A549 (cell line): ENCODE results near the gene NNAT.

Experiments
- CTCF ChIP-seq: fragments of >200 bp; sonication (Bioruptor Twin); formaldehyde crosslinking; IDR thresholded peaks from 3 replicates; pipeline ENCODE4 v1.5.1; 2016
- E2F6 ChIP-seq: IDR thresholded peaks from 2 replicates; pipeline ENCODE4 v1.6.1; 2012; ENCODE audit warnings: low read depth, borderline replicate concordance
- JUN ChIP-seq, 2 experiments: fragments of >200 bp; sonication (Bioruptor Twin); formaldehyde crosslinking; IDR thresholded peaks; 2 replicates in 1 of 2; 3 replicates in 1 of 2; pipeline ENCODE4 v1.6.1; 2016 to 2017
- PHF8 ChIP-seq: fragments of 200-600 bp; sonication (generic); IDR thresholded peaks from 2 replicates; pipeline ENCODE4 v1.6.1; 2016; ENCODE audit warnings: low read depth, mild to moderate bottlenecking, antibody characterized with exemption, moderate library complexity, borderline replicate concordance
- POLR2A ChIP-seq: IDR thresholded peaks from 2 replicates; pipeline ENCODE4 v1.6.1; 2012; ENCODE audit warnings: mild to moderate bottlenecking, low read length
- POLR2AphosphoS2 ChIP-seq: conservative IDR thresholded peaks from 2 replicates; pipeline ENCODE4 v1.6.1; 2012; ENCODE audit warnings: low read length, improper control_type of control experiment, inconsistent platforms
- RNF2 ChIP-seq: fragments of 200-600 bp; sonication (generic); IDR thresholded peaks from 2 replicates; pipeline ENCODE4 v1.6.1; 2016; ENCODE audit warnings: low read depth, mild to moderate bottlenecking, antibody characterized with exemption, moderate library complexity, borderline replicate concordance
- SMC3 ChIP-seq: fragments of >200 bp; sonication (Bioruptor Twin); formaldehyde crosslinking; IDR thresholded peaks from 3 replicates; pipeline ENCODE4 v1.6.1; 2018; ENCODE audit warnings: inconsistent platforms
- TF ChIP-seq, protein P1 (sequence below): fragments of 450-650 bp; IDR thresholded peaks from 2 replicates; pipeline ENCODE4 v1.6.1; 2014; ENCODE audit warnings: antibody characterized with exemption

GRCh38 chr20:37528446-37529213 is 7.6 kb downstream of the NNAT start:
- no peak for TF ChIP-seq RNF2
- no peak for TF ChIP-seq POLR2A
- no peak for TF ChIP-seq PHF8
- TF ChIP-seq POLR2AphosphoS2: no peak
- no peak for TF ChIP-seq SMC3
- no peak for TF ChIP-seq CTCF
- TF ChIP-seq, protein P1, sequence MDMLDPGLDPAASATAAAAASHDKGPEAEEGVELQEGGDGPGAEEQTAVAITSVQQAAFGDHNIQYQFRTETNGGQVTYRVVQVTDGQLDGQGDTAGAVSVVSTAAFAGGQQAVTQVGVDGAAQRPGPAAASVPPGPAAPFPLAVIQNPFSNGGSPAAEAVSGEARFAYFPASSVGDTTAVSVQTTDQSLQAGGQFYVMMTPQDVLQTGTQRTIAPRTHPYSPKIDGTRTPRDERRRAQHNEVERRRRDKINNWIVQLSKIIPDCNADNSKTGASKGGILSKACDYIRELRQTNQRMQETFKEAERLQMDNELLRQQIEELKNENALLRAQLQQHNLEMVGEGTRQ: no peak
- TF ChIP-seq E2F6: no peak
- TF ChIP-seq JUN (IDR thresholded peaks at IDR 0.05): no peak
